Cardiac fibroblast (primary cell): ENCODE data around the gene CATSPER3.

Source experiments
- DNase-seq, 2 donors: peaks; one replicate each; pipeline versions ENCODE4 v3.0.0 to v3.0.0-alpha.2; 2010; ENCODE audit warnings: low read depth in 2 of 2
- H3K4me3 ChIP-seq, 2 donors: replicated peaks in 1 of 2; 1 replicate in 1 of 2; 2 replicates in 1 of 2; pipeline ENCODE4 v1.5.1; 2011; ENCODE audit warnings: low read depth in 2 of 2, low read length in 2 of 2, mild to moderate bottlenecking in 2 of 2, moderate library complexity in 1 of 2
- TF ChIP-seq, protein P1 (sequence below): IDR thresholded peaks from one replicate; pipeline ENCODE4 v1.5.1; 2011; ENCODE audit warnings: low read depth, mild to moderate bottlenecking, low read length, inconsistent platforms

CATSPER3 gene

DNA sequence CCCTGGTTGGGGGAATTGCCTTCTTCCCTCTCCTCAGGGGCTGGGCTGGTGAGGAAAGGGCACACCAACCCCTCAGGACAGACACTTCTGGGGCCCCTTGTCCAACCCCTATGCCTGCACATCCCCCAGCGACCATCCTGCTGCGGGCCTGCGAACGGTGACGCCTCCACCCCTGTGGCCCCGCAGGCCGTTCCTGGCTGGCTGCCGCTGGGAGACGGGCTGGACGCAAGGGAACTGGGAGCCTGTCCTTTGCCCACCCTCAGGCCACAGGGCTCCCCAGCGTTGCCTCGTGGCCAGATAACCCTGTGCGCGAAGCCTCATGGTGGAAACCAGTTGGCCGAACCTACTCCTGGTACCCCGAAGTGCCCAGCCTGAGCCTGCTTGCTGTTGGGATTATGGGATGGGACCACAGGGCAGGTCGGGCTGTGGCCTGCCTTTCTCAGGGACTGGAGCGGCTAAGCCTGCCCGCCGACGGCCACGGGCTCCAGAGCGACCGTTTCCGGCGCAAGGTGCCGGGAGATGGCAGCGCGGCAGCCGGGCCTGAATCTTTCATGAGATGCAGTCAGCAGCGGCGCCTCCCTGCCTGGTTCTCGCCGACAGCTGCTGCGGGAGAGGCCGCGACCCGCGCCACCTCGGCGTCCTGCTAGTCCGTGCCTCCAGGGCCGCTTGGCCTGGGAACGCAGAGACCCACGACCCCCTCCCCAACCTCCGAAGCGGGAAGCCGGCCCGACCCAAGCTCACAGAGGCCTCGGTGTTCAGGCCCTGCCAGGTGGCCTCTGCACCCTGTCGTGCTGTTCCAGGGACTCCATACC lies 72.8 kb downstream of the CATSPER3 start:
- no peak overlapping the region for H3K4me3 ChIP-seq
- TF ChIP-seq, protein P1, sequence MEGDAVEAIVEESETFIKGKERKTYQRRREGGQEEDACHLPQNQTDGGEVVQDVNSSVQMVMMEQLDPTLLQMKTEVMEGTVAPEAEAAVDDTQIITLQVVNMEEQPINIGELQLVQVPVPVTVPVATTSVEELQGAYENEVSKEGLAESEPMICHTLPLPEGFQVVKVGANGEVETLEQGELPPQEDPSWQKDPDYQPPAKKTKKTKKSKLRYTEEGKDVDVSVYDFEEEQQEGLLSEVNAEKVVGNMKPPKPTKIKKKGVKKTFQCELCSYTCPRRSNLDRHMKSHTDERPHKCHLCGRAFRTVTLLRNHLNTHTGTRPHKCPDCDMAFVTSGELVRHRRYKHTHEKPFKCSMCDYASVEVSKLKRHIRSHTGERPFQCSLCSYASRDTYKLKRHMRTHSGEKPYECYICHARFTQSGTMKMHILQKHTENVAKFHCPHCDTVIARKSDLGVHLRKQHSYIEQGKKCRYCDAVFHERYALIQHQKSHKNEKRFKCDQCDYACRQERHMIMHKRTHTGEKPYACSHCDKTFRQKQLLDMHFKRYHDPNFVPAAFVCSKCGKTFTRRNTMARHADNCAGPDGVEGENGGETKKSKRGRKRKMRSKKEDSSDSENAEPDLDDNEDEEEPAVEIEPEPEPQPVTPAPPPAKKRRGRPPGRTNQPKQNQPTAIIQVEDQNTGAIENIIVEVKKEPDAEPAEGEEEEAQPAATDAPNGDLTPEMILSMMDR, result no peak
- no peak for DNase-seq

DNA sequence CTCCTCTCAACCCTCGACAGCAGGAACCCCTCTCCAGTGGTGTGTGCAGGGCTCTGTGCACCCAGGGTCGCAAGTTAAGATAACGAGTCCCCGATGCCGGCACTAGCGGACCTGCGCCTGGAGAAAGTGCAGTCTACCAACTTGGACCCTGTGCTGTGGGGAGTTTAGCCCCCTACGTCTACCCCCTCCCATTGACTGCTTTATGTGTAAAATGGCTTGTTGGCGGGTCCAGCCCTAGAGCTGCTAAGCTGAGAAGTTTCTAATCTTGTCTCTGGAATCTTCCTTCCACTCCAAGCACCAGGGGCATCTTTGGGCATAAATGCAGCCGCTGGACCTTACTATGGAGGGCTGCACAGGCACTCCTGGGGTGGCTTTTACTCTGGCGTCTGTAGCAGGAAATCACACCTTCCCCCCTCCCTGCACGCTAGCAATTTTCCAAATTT lies 73.5 kb downstream of the CATSPER3 start:
- H3K4me3 ChIP-seq, result no peak overlapping the region
- TF ChIP-seq, protein P1, result no peak
- no peak for DNase-seq

DNA sequence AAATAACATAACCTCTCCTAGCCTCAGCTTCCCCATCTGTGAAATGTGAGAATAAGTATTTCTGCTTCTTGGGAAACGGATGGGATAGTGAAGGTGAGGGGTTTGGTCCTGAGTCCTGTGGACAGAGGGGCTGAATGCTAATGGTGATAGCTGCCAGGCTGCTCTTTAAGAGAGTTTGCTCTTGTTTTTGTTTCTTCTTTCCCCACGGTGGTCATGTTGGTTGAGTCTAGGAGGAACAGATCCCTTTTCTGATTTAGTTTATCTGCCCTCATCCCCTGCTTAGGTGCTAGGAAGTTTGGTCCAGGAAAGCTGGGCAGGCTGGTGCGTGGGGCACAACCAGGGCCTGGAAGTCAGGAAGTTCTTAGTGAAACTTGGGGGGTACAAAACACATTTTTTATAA lies 74.0 kb downstream of the CATSPER3 start:
- no peak overlapping the region for H3K4me3 ChIP-seq
- TF ChIP-seq, protein P1, result no peak
- DNase-seq, result no peak

DNA sequence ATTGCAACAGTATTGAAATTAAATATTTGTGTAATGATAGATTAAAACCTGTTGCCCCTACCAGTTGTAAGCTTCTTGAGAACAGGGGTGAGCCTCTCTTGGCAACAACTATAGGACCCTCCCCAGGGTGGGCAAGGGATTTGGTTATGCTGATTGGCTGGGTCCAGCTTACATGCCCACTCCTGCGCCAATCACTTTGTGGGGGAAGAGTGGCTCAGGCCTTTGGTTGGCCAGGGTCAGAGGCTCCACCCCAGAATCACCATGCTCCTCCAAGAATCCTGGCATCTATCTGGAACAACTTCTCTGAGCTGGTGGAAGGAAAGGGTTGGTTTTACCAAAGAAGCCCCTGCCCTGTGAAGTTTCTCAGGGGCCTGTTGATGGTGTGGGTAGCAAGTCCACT lies 74.9 kb downstream of the CATSPER3 start:
- no peak overlapping the region for H3K4me3 ChIP-seq
- TF ChIP-seq, protein P1, result no peak
- no peak for DNase-seq

DNA sequence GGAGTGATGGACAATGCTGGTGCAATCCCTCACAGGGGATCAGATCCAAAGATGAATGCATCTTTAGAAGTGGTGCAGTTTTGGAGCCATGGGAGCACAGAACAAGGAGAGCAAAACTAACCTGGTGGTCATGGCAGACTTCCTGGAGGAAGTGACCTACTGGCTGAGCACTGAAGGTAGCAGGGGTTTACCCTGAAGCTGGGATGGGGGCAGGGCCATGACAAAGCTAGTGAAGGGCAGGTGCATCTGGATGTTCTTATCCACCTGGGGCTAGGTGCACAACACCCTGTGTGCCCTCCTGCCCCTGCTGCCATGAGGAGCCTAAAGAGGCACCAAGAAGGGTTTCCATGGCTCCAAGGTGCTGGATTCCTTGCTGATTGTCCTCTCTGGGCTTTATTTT lies 77.8 kb downstream of the CATSPER3 start:
- TF ChIP-seq, protein P1, result no peak
- DNase-seq, result no peak
- no peak overlapping the region for H3K4me3 ChIP-seq

DNA sequence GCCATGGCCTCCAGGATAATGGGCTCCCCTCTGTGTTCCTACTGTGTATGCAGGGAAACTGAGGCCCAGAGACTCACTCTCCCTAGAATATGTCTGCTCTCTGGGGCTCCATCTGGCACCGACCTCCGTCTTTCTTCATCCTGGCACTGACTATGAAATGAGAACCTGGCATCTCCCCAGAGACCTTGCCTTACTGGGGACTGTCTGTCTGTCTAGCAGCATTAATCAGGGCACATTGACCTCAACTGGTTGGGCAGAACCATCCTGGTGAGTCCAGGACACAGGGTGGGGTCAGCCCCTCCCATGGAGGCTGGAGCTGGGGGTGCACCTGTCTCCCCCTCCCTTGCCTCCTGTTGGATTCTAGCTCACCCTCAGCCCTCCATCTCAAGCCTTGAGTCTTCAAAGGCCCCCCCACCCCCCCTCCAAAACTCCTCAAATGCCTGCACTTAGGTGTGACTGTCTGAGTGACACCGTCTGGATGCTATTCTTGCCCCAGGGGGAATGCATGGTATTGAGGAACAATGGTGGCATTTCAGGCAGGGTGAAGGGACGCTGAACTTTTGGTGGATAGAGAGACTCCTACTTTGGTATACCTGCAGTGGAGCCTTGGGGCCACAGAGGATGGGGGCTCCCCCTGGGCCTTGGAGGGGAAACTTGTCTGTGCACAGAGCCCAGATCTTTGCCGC lies 79.1 kb downstream of the CATSPER3 start:
- TF ChIP-seq, protein P1, result no peak
- H3K4me3 ChIP-seq, result no peak overlapping the region
- no peak for DNase-seq

DNA sequence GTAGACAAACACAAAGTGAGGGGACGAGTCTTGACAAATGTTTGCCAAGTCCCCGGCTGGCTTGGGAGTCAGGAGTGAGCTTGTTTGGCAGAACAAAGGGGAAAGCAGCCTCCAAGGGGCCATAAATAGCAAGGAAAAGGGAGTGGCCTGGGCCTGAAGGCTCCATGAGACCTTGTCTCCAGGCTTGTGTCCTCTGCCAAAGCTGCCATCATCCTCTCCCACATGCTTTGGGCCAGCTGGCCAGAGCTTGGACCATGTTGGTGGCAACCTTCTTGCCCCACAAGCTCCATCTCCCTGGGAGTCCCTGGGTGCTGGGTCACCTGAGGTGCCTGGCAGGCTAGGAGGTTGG lies 79.6 kb downstream of the CATSPER3 start:
- TF ChIP-seq, protein P1, result no peak
- no peak overlapping the region for H3K4me3 ChIP-seq
- DNase-seq, result no peak
